ENCODE measurements around the gene ADGRF5. TPM values are rescaled to one million over a fixed set of nuclear protein-coding genes. Genes with fewer than 3 reads are reported as not detected.

The ADGRF5 gene
- total and polyA plus RNA-seq, 2 donors (not counting 3 experiments of a cell fraction or from before 2014, with no cell fraction given): 26.3 to 50.0 TPM

DNA sequence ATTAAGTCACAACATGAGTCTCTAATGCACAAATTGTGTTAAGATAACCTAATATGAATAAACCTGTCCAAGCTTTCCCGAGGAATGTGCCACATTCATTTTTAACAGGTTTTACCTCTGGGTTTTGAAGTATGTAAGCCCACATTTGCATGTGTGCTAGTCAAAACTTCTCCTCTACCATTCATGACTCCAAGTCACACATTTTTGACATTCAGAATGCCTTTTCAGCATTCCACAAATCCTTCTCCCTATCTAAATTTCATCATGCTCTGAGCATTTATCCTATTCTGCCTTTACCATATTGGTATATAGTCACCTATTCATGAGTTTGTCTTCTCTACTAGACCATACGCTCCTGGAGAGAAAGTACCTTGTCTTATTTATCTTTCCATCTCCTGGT lies 56.5 kb downstream of the ADGRF5 start:
- DNase-seq (ENCODE audit: low read depth, low spot score) (no peak), FAIRE-seq (no peak)
- ChIA-PET POLR2A (no interaction called here), CTCF (no interaction called here)
- intact Hi-C loops (cut with micrococcal nuclease) (no loop called here), dilution Hi-C loops (cut with MboI; ENCODE audit: extremely low pct_ligation_motif_present, low sequenced_read_pairs) (no loop called here)
- H3K4me1 ChIP-seq (ENCODE audit: control insufficient read depth, extremely low read depth, insufficient read depth, low read length): no peaks in the 10 kb centered on the region
- H3K4me3 ChIP-seq (replicated peaks in 1 of 3; ENCODE audit: insufficient read depth in 1 of 3, low read depth in 1 of 3, low read length in 3 of 3): no peak overlapping the region
- H4K20me1 ChIP-seq (replicated peaks; ENCODE audit: control insufficient read depth, extremely low read depth, insufficient read depth, low read length): no peaks in the 10 kb centered on the region
- no peak overlapping the region for H3K27ac ChIP-seq (ENCODE audit: insufficient read depth, low read depth, low read length)
- no peak overlapping the region for H3K4me2 ChIP-seq (ENCODE audit: insufficient read depth, low read length)
- no peaks in the 10 kb centered on the region for H3K9me3 ChIP-seq (replicated peaks; ENCODE audit: control insufficient read depth, insufficient read depth, low read length)
- TF ChIP-seq JUN (IDR thresholded peaks at IDR 0.05; ENCODE audit: borderline replicate concordance, insufficient read depth, insufficient read length, low read depth) (no peak), POLR2AphosphoS5 (IDR thresholded peaks at IDR 0.05; ENCODE audit: insufficient read depth, low read depth, low read length) (no peak), FOS (IDR thresholded peaks at IDR 0.05; ENCODE audit: borderline replicate concordance, insufficient read depth, low read length) (no peak), GATA2 (IDR thresholded peaks at IDR 0.05; ENCODE audit: insufficient read depth, insufficient read length, low read depth, low read length) (no peak)
- no peaks in the 10 kb centered on the region for H3K79me2 ChIP-seq (ENCODE audit: control insufficient read depth, insufficient read depth, low read length)
- no TSS peak for BruUV-seq (replicated peaks)
- H2AFZ ChIP-seq (ENCODE audit: low read depth, low read length): no peak overlapping the region
- H3K36me3 ChIP-seq (ENCODE audit: control insufficient read depth in 2 of 2, extremely low read depth in 1 of 2, insufficient read depth in 2 of 2, low read length in 2 of 2): peaks cover 2 to 3% of the 10 kb centered on the region in 2 experiments
- H3K9me1 ChIP-seq (replicated peaks; ENCODE audit: control insufficient read depth, extremely low read depth, insufficient read depth, low read length): no peaks in the 10 kb centered on the region
- H3K9ac ChIP-seq (replicated peaks; ENCODE audit: extremely low read depth, insufficient read depth, low read length): no peak overlapping the region
- H3K27me3 ChIP-seq (ENCODE audit: control insufficient read depth in 2 of 2, insufficient read depth in 2 of 2, low read length in 2 of 2): no peaks in the 10 kb centered on the region

DNA sequence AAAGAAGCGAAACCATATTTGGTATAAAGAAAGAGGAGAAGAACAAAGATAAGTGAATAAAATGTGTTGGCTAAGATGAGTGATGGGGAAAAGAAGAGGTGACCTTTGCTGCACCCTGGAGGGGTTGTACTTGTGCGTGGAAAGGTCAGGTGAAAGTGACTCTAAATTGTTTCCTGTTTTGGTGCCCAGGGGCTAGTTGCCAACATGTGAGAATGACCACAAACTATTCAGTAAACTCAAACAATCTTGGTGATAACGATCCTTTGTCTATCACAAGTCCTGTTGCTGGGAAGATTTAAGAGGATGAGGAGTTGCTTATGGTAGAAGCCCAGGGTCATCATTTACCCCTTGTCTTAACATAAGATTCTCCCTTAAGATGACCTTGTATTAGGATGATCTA lies 57.9 kb downstream of the ADGRF5 start:
- peaks cover 2 to 3% of the 10 kb centered on the region in 2 experiments for H3K36me3 ChIP-seq (ENCODE audit: control insufficient read depth in 2 of 2, extremely low read depth in 1 of 2, insufficient read depth in 2 of 2, low read length in 2 of 2)
- no peaks in the 10 kb centered on the region for H3K27me3 ChIP-seq (ENCODE audit: control insufficient read depth in 2 of 2, insufficient read depth in 2 of 2, low read length in 2 of 2)
- H3K27ac ChIP-seq (ENCODE audit: insufficient read depth, low read depth, low read length): no peak overlapping the region
- no peaks in the 10 kb centered on the region for H4K20me1 ChIP-seq (replicated peaks; ENCODE audit: control insufficient read depth, extremely low read depth, insufficient read depth, low read length)
- H3K9me3 ChIP-seq (replicated peaks; ENCODE audit: control insufficient read depth, insufficient read depth, low read length): no peaks in the 10 kb centered on the region
- FAIRE-seq: no peak
- H3K4me2 ChIP-seq (ENCODE audit: insufficient read depth, low read length): no peak overlapping the region
- ChIA-PET CTCF (interaction anchor here (0.8 to 1.0 kb wide), 3 partner anchors 8 to 15 kb away, joined by 3 to 6 read pairs (median 4); no protein-coding TSS in a partner anchor), POLR2A (no interaction called here)
- BruUV-seq (replicated peaks): no TSS peak
- no peak overlapping the region for H3K4me3 ChIP-seq (replicated peaks in 1 of 3; ENCODE audit: insufficient read depth in 1 of 3, low read depth in 1 of 3, low read length in 3 of 3)
- H2AFZ ChIP-seq (ENCODE audit: low read depth, low read length): no peak overlapping the region
- H3K9me1 ChIP-seq (replicated peaks; ENCODE audit: control insufficient read depth, extremely low read depth, insufficient read depth, low read length): no peaks in the 10 kb centered on the region
- no peaks in the 10 kb centered on the region for H3K79me2 ChIP-seq (ENCODE audit: control insufficient read depth, insufficient read depth, low read length)
- no peak overlapping the region for H3K9ac ChIP-seq (replicated peaks; ENCODE audit: extremely low read depth, insufficient read depth, low read length)
- dilution Hi-C loops (cut with MboI; ENCODE audit: extremely low pct_ligation_motif_present, low sequenced_read_pairs) (no loop called here), intact Hi-C loops (cut with micrococcal nuclease) (no loop called here)
- no peak for TF ChIP-seq JUN (IDR thresholded peaks at IDR 0.05; ENCODE audit: borderline replicate concordance, insufficient read depth, insufficient read length, low read depth)
- no peak for TF ChIP-seq FOS (IDR thresholded peaks at IDR 0.05; ENCODE audit: borderline replicate concordance, insufficient read depth, low read length)
- TF ChIP-seq, protein P1, sequence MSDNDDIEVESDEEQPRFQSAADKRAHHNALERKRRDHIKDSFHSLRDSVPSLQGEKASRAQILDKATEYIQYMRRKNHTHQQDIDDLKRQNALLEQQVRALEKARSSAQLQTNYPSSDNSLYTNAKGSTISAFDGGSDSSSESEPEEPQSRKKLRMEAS (IDR thresholded peaks at IDR 0.05; ENCODE audit: insufficient read depth, insufficient read length): no peak
- TF ChIP-seq GATA2 (IDR thresholded peaks at IDR 0.05; ENCODE audit: insufficient read depth, insufficient read length, low read depth, low read length): no peak
- no peak for TF ChIP-seq POLR2AphosphoS5 (IDR thresholded peaks at IDR 0.05; ENCODE audit: insufficient read depth, low read depth, low read length)
- TF ChIP-seq MYC (IDR thresholded peaks at IDR 0.05; ENCODE audit: low read depth, low read length): no peak
- H3K4me1 ChIP-seq (ENCODE audit: control insufficient read depth, extremely low read depth, insufficient read depth, low read length): no peaks in the 10 kb centered on the region
- no peak for DNase-seq (ENCODE audit: low read depth, low spot score)
